B cell (primary cell): ENCODE results near the gene ADARB2. TPM values are rescaled to one million over a fixed set of nuclear protein-coding genes. Genes with fewer than 3 reads are reported as not detected.

Source experiments
- ATAC-seq: fragments of 200-7000 bp; cut with Tn5 transposase; one replicate; pipeline ENCODE4 v1.10.0; 2021; ENCODE audit warnings: low read depth, mild to moderate bottlenecking, moderate number of reproducible peaks, moderate library complexity
- CTCF ChIA-PET: fragments of 350-600 bp; sonication (Branson Sonifier 250); formaldehyde crosslinking; loops from one replicate; lab custom pipeline; 2021; ENCODE audit warnings: antibody characterized with exemption, inconsistent platforms; lab: Charles Lee
- POLR2A ChIA-PET: fragments of 350-600 bp; sonication (Branson Sonifier 250); formaldehyde crosslinking; loops from one replicate; lab custom pipeline; 2021; ENCODE audit warnings: antibody characterized with exemption; lab: Charles Lee
- DNase-seq: peaks from one replicate; pipeline ENCODE4 v3.0.0; 2013
- H2AFZ ChIP-seq: 2 replicates; pipeline ENCODE4 v1.6.1; 2012; ENCODE audit warnings: mild to moderate bottlenecking, low read depth, low read length; ENCODE audit not compliant: insufficient read depth, poor library complexity, severe bottlenecking
- H3K27ac ChIP-seq, 2 donors: 1 replicate in 1 of 2; 2 replicates in 1 of 2; pipeline ENCODE4 v1.5.1; 2012 to 2013; ENCODE audit warnings: low read length in 2 of 2, mild to moderate bottlenecking in 2 of 2, moderate library complexity in 1 of 2
- H3K27me3 ChIP-seq, 4 experiments: fragments of 200-600 bp in 1 of 4; sonication (generic) in 1 of 4; replicated peaks in 1 of 4; 1 replicate in 2 of 4; 2 replicates in 2 of 4; pipeline versions ENCODE4 v1.6.1 to v1.7.0; 2013 to 2016; ENCODE audit warnings: low read length in 3 of 4, mild to moderate bottlenecking in 2 of 4, mixed read lengths in 1 of 4, moderate library complexity in 1 of 4; ENCODE audit not compliant: insufficient read depth in 4 of 4, control insufficient read depth in 3 of 4; ENCODE audit errors: control extremely low read depth in 1 of 4
- H3K36me3 ChIP-seq, 2 experiments: replicated peaks in 1 of 2; 1 replicate in 1 of 2; 2 replicates in 1 of 2; pipeline versions ENCODE4 v1.6.1 to v1.7.1; 2013; ENCODE audit warnings: low read length in 1 of 2; ENCODE audit not compliant: insufficient read depth in 2 of 2, control insufficient read depth in 1 of 2; ENCODE audit errors: control extremely low read depth in 1 of 2, extremely low read depth in 1 of 2
- H3K4me1 ChIP-seq, 2 donors: fragments of 200-600 bp in 1 of 2; sonication (generic) in 1 of 2; 1 replicate in 1 of 2; 2 replicates in 1 of 2; pipeline versions ENCODE4 v1.5.1 to v1.6.1; 2013 to 2017; ENCODE audit warnings: low read length in 2 of 2; ENCODE audit not compliant: control insufficient read depth in 2 of 2, insufficient read depth in 2 of 2
- H3K4me2 ChIP-seq: replicated peaks from 2 replicates; pipeline ENCODE3; 2012; ENCODE audit warnings: mild to moderate bottlenecking, low read depth, low read length; ENCODE audit not compliant: poor library complexity, severe bottlenecking
- H3K4me3 ChIP-seq, 5 experiments: fragments of 200-600 bp in 1 of 5; sonication (generic) in 1 of 5; 1 replicate in 3 of 5; 2 replicates in 2 of 5; pipeline versions ENCODE4 v1.5.1 to v1.7.0; 2011 to 2016; ENCODE audit warnings: low read length in 4 of 5, mild to moderate bottlenecking in 4 of 5, low read depth in 2 of 5, control low read depth in 1 of 5, moderate library complexity in 1 of 5; ENCODE audit not compliant: insufficient read depth in 1 of 5; ENCODE audit errors: control extremely low read depth in 1 of 5, extremely low read depth in 1 of 5
- H3K79me2 ChIP-seq: fragments of 200-600 bp; sonication (generic); one replicate; pipeline ENCODE4 v1.6.0; 2016; ENCODE audit warnings: low read length; ENCODE audit not compliant: control insufficient read depth, insufficient read depth
- H3K9ac ChIP-seq: fragments of 200-600 bp; sonication (generic); 2 replicates; pipeline ENCODE4 v1.6.1; 2017; ENCODE audit warnings: mild to moderate bottlenecking, low read length, moderate library complexity
- H3K9me3 ChIP-seq, 3 donors: one replicate each; pipeline versions ENCODE4 v1.6.1 to v1.7.1; 2013; ENCODE audit warnings: low read length in 2 of 3; ENCODE audit not compliant: control insufficient read depth in 2 of 3, insufficient read depth in 1 of 3; ENCODE audit errors: control extremely low read depth in 1 of 3
- H4K20me1 ChIP-seq: 2 replicates; pipeline ENCODE4 v1.6.0; 2012; ENCODE audit warnings: mild to moderate bottlenecking, low read length; ENCODE audit not compliant: insufficient read depth, control insufficient read depth, poor library complexity, severe bottlenecking
- H3K27ac Mint-ChIP-seq: one replicate; pipeline ENCODE4 v1.8.0; 2021; ENCODE audit warnings: mixed read lengths
- H3K27me3 Mint-ChIP-seq: one replicate; pipeline ENCODE4 v1.8.0; 2021; ENCODE audit warnings: mixed read lengths
- H3K4me1 Mint-ChIP-seq: one replicate; pipeline ENCODE4 v1.8.0; 2021; ENCODE audit warnings: mixed read lengths
- H3K4me3 Mint-ChIP-seq: one replicate; pipeline ENCODE4 v1.8.0; 2021; ENCODE audit warnings: mixed read lengths
- H3K9me3 Mint-ChIP-seq: one replicate; pipeline ENCODE4 v1.8.0; 2022; ENCODE audit warnings: mixed read lengths; ENCODE audit not compliant: insufficient read depth
- CTCF ChIP-seq: fragments of 200-600 bp; IDR thresholded peaks from one replicate; pipeline ENCODE4 v1.8.0; 2022; ENCODE audit warnings: antibody characterized with exemption, mild to moderate bottlenecking
- EZH2 ChIP-seq: IDR thresholded peaks from 2 replicates; pipeline ENCODE4 v1.6.1; 2012; ENCODE audit warnings: borderline replicate concordance, low read depth, mild to moderate bottlenecking, moderate library complexity, low read length; ENCODE audit not compliant: insufficient read depth, poor library complexity, severe bottlenecking
- WGBS: methylation state at CpG from one replicate; pipeline ENCODE4 v1.1.5; 2013; ENCODE audit warnings: missing lambda C conversion rate; ENCODE audit not compliant: insufficient coverage; 5-methylcytosine and 5-hydroxymethylcytosine counted together
- intact Hi-C: fragments of 100-400 bp; cut with micrococcal nuclease; formaldehyde crosslinking; loops from one replicate; pipeline ENCODE4 v1.10.0; 2022
- polyA plus RNA-seq: library from polyadenylated mRNA; depleted of rRNA; stranded (reverse); fragments of >200 nt; gene quantifications from 2 replicates; pipeline ENCODE4 v1.2.3, GENCODE V29; 2012
- total RNA-seq, 2 donors: library from RNA; stranded (reverse); fragments of 120-200 nt in 1 of 2; gene quantifications; 1 replicate in 1 of 2; 2 replicates in 1 of 2; pipeline versions ENCODE4 v1.2.3 to v1.2.4, GENCODE V29; 2013 to 2022

Gene ADARB2
- total and polyA plus RNA-seq, 2 donors (not counting 1 experiment from before 2014, with no cell fraction given) = 0.13 to 0.96 TPM

GRCh38 chr10:1444826-1445225, 292.5 kb downstream of the ADARB2 start:
- H3K27me3 Mint-ChIP-seq = no peaks in the 10 kb centered on the region
- Histone ChIP-seq H3K79me2 (no peaks in the 10 kb centered on the region), H3K4me3 (no peak overlapping the region), H3K27ac (no peak overlapping the region), H3K9ac (no peak overlapping the region), H2AFZ (no peak overlapping the region), H3K4me1 (no peaks in the 10 kb centered on the region), H3K27me3 (peaks cover 0 to 1% (median 0%) of the 10 kb centered on the region in 4 experiments), H3K4me2 (no peak overlapping the region), H4K20me1 (no peaks in the 10 kb centered on the region), H3K36me3 (no peaks in the 10 kb centered on the region), H3K9me3 (no peaks in the 10 kb centered on the region)
- intact Hi-C loops = no loop called here
- H3K27ac Mint-ChIP-seq = no peak overlapping the region
- WGBS = 100% methylated on average over 2 of the region's 2 CpGs
- ATAC-seq (no peak), DNase-seq (no peak)
- no peaks in the 10 kb centered on the region for H3K4me1 Mint-ChIP-seq
- no peak overlapping the region for H3K4me3 Mint-ChIP-seq
- POLR2A ChIA-PET = no interaction called here
- CTCF ChIA-PET = no interaction called here
- no peaks in the 10 kb centered on the region for H3K9me3 Mint-ChIP-seq
- TF ChIP-seq EZH2 (no peak), CTCF (no peak)

DNA sequence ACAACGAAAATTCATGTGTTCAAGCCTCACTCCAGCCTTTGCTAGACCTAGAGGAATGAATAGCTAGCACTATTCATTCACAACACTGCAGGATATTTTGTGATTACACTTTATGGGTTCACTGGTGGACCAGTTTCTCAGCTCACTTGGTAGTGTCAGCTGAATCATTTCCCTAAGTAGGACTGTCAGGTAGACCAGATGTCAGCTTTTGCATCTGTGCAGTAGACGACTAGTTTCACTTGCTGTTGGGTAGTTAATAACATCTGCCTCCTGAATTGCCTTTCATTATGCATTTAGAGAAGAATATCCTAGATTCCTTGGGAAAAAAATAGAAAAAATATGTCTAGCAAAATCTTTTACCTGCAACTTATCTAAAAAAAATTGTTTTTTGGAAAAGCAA, 296.4 kb downstream of the ADARB2 start:
- intact Hi-C loops = no loop called here
- Histone ChIP-seq H3K4me3 (no peak overlapping the region), H3K79me2 (no peaks in the 10 kb centered on the region), H3K9me3 (no peaks in the 10 kb centered on the region), H3K27me3 (peaks cover 0 to 4% (median 0%) of the 10 kb centered on the region in 4 experiments), H2AFZ (no peak overlapping the region), H3K27ac (no peak overlapping the region), H3K4me1 (no peaks in the 10 kb centered on the region), H3K36me3 (no peaks in the 10 kb centered on the region), H3K4me2 (no peak overlapping the region), H3K9ac (no peak overlapping the region), H4K20me1 (no peaks in the 10 kb centered on the region)
- H3K4me3 Mint-ChIP-seq = no peak overlapping the region
- WGBS = no CpG with 5 or more reads among the region's 2 CpGs
- POLR2A ChIA-PET = interaction anchor here (0.5 kb wide), 1 partner anchor 219 kb away, joined by 3 read pairs; no protein-coding TSS in a partner anchor
- ATAC-seq (no peak), DNase-seq (no peak)
- peaks cover 5% of the 10 kb centered on the region for H3K27me3 Mint-ChIP-seq
- H3K27ac Mint-ChIP-seq = no peak overlapping the region
- CTCF ChIA-PET = no interaction called here
- no peak for TF ChIP-seq CTCF
- no peak for TF ChIP-seq EZH2
- no peaks in the 10 kb centered on the region for H3K9me3 Mint-ChIP-seq
- no peaks in the 10 kb centered on the region for H3K4me1 Mint-ChIP-seq
